Liver (tissue), 9 donors: ENCODE data around the gene SNRPA. TPM values are rescaled to one million over a fixed set of nuclear protein-coding genes. Genes with fewer than 3 reads are reported as not detected.

Source experiments
- DNase-seq: peaks from one replicate; pipeline ENCODE4 v3.0.0-alpha.2; 2017; ENCODE audit warnings: low spot score
- H3K27ac ChIP-seq, 2 donors: one replicate each; pipeline ENCODE4 v1.7.0; 2013; ENCODE audit warnings: inconsistent platforms in 2 of 2, low read length in 2 of 2, control low read depth in 1 of 2, low read depth in 1 of 2, mild to moderate bottlenecking in 1 of 2
- H3K27me3 ChIP-seq, 4 donors: one replicate each; pipeline versions ENCODE4 v1.6.1 to v1.7.0; 2013; ENCODE audit warnings: low read length in 3 of 4, inconsistent platforms in 1 of 4, mild to moderate bottlenecking in 1 of 4, moderate library complexity in 1 of 4; ENCODE audit not compliant: control insufficient read depth in 4 of 4, insufficient read depth in 4 of 4
- H3K36me3 ChIP-seq, 4 donors: one replicate each; pipeline versions ENCODE4 v1.6.1 to v1.7.0; 2013; ENCODE audit warnings: low read length in 3 of 4, mild to moderate bottlenecking in 3 of 4, low read depth in 1 of 4, moderate library complexity in 1 of 4; ENCODE audit not compliant: control insufficient read depth in 4 of 4, insufficient read depth in 3 of 4
- H3K4me1 ChIP-seq, 4 donors: one replicate each; pipeline versions ENCODE4 v1.6.1 to v1.7.0; 2013; ENCODE audit warnings: low read length in 3 of 4, mild to moderate bottlenecking in 3 of 4, moderate library complexity in 1 of 4; ENCODE audit not compliant: control insufficient read depth in 4 of 4, insufficient read depth in 4 of 4
- H3K4me3 ChIP-seq, 3 donors: one replicate each; pipeline versions ENCODE4 v1.6.1 to v1.7.0; 2013; ENCODE audit warnings: low read length in 3 of 3, control low read depth in 1 of 3, low read depth in 1 of 3, mild to moderate bottlenecking in 1 of 3
- H3K9ac ChIP-seq, 2 donors: one replicate each; pipeline ENCODE4 v1.7.0; 2013; ENCODE audit warnings: low read length in 2 of 2, mild to moderate bottlenecking in 2 of 2, moderate library complexity in 2 of 2, control low read depth in 1 of 2, low read depth in 1 of 2
- H3K9me3 ChIP-seq, 4 donors: one replicate each; pipeline versions ENCODE4 v1.6.1 to v1.7.0; 2013; ENCODE audit warnings: low read length in 3 of 4; ENCODE audit not compliant: control insufficient read depth in 4 of 4
- EGR1 ChIP-seq, 2 donors: IDR thresholded peaks; 2 replicates each; pipeline ENCODE4 v1.6.1; 2016 to 2018; ENCODE audit warnings: antibody characterized with exemption in 2 of 2, low read depth in 2 of 2
- FOXA1 ChIP-seq: IDR thresholded peaks from 2 replicates; pipeline ENCODE4 v1.6.1; 2016; ENCODE audit warnings: antibody characterized with exemption
- FOXA2 ChIP-seq: IDR thresholded peaks from 2 replicates; pipeline ENCODE4 v1.6.1; 2016; ENCODE audit warnings: antibody characterized with exemption
- GABPA ChIP-seq, 2 donors: IDR thresholded peaks in 1 of 2; conservative IDR thresholded peaks in 1 of 2; 2 replicates each; pipeline ENCODE4 v1.6.1; 2016; ENCODE audit warnings: antibody characterized with exemption in 2 of 2, mild to moderate bottlenecking in 1 of 2, moderate library complexity in 1 of 2
- HNF4A ChIP-seq, 2 donors: conservative IDR thresholded peaks; 2 replicates each; pipeline ENCODE4 v1.6.1; 2016; ENCODE audit warnings: antibody characterized with exemption in 2 of 2, mild to moderate bottlenecking in 2 of 2
- HNF4G ChIP-seq: IDR thresholded peaks from 2 replicates; pipeline ENCODE4 v1.6.1; 2016; ENCODE audit warnings: antibody characterized with exemption
- JUND ChIP-seq, 2 donors: IDR thresholded peaks; 2 replicates each; pipeline ENCODE4 v1.6.1; 2016; ENCODE audit warnings: antibody characterized with exemption in 2 of 2
- NR2F2 ChIP-seq: IDR thresholded peaks from 2 replicates; pipeline ENCODE4 v1.6.1; 2016; ENCODE audit warnings: antibody characterized with exemption
- RAD21 ChIP-seq, 2 donors: IDR thresholded peaks; 2 replicates each; pipeline ENCODE4 v1.6.1; 2016; ENCODE audit warnings: antibody characterized with exemption in 2 of 2, mild to moderate bottlenecking in 2 of 2
- SP1 ChIP-seq: IDR thresholded peaks from 2 replicates; pipeline ENCODE4 v1.6.1; 2018; ENCODE audit warnings: antibody characterized with exemption, mild to moderate bottlenecking
- TAF1 ChIP-seq: conservative IDR thresholded peaks from 2 replicates; pipeline ENCODE4 v1.6.1; 2016; ENCODE audit warnings: antibody characterized with exemption, mild to moderate bottlenecking
- YY1 ChIP-seq: IDR thresholded peaks from 2 replicates; pipeline ENCODE4 v1.6.1; 2016; ENCODE audit warnings: antibody characterized with exemption, mild to moderate bottlenecking
- WGBS: extraction: QIAGEN DNeasy Blood & Tissue Kit; methylation state at CpG from one replicate; pipeline ENCODE4 v1.1.7; 2013; 5-methylcytosine and 5-hydroxymethylcytosine counted together
- polyA plus RNA-seq, 2 donors: library from polyadenylated mRNA; stranded (reverse) in 1 of 2; unstranded in 1 of 2; fragments of 200-250 nt in 1 of 2; fragments of >200 nt in 1 of 2; fragmentation: Nextera tagmentation in 1 of 2; extraction: Ambion mirVana in 1 of 2; gene quantifications; one replicate each; pipeline versions ENCODE4 v1.2.1 to v1.2.3, GENCODE V29; 2013 to 2015
- total RNA-seq, 2 donors: library from RNA; depleted of rRNA; stranded (reverse); fragments of >200 nt; gene quantifications; one replicate each; pipeline ENCODE4 v1.2.3, GENCODE V29; 2014
- TF ChIP-seq, protein P1 (sequence below): IDR thresholded peaks from 2 replicates; pipeline ENCODE4 v1.6.1; 2016; ENCODE audit warnings: antibody characterized with exemption, mild to moderate bottlenecking
- TF ChIP-seq, protein P2 (sequence below): IDR thresholded peaks from 2 replicates; pipeline ENCODE4 v1.6.1; 2016; ENCODE audit warnings: antibody characterized with exemption
- TF ChIP-seq, protein P3 (sequence below): IDR thresholded peaks from 2 replicates; pipeline ENCODE4 v1.6.1; 2016; ENCODE audit warnings: antibody characterized with exemption
- donor health status: healthy.
- donor health status: healthy.
- donor health status: healthy.
- donor health status: healthy.
- donor health status: healthy.

SNRPA gene
- total and polyA plus RNA-seq, 4 donors = 11.8 to 27.1 (median 17.0) TPM

DNA sequence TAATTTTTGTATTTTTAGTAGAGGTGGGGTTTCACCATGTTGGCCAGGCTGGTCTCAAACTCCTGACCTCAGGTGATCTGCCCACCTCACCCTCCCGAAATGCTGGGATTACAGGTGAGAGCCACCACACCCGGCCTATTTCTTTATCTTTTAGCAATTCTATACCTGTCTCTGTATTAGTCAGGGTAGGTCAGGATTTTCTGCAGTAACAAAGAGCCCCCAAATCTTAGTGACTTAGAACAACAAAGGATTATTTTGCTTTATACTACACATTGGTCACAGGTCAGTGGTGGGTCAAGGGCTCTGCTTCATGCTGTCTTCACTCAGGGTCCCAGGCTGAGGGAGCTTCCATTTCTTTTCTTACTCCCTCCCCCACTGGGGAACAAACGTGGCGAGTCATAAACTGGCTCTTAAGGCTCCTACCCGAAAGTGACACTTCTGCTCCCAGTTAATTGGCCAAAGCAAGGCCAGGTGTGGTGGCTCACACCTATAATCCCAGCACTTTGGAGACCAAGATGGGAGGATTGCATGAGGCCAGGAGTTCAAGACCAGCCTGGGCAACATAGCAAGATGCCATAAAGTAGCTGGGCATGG lies 27.2 kb upstream of the SNRPA start:
- WGBS = 97% methylated on average over 5 of the region's 5 CpGs
- no peak for DNase-seq
- no peak for TF ChIP-seq SP1
- TF ChIP-seq TAF1 = no peak
- TF ChIP-seq, protein P1, sequence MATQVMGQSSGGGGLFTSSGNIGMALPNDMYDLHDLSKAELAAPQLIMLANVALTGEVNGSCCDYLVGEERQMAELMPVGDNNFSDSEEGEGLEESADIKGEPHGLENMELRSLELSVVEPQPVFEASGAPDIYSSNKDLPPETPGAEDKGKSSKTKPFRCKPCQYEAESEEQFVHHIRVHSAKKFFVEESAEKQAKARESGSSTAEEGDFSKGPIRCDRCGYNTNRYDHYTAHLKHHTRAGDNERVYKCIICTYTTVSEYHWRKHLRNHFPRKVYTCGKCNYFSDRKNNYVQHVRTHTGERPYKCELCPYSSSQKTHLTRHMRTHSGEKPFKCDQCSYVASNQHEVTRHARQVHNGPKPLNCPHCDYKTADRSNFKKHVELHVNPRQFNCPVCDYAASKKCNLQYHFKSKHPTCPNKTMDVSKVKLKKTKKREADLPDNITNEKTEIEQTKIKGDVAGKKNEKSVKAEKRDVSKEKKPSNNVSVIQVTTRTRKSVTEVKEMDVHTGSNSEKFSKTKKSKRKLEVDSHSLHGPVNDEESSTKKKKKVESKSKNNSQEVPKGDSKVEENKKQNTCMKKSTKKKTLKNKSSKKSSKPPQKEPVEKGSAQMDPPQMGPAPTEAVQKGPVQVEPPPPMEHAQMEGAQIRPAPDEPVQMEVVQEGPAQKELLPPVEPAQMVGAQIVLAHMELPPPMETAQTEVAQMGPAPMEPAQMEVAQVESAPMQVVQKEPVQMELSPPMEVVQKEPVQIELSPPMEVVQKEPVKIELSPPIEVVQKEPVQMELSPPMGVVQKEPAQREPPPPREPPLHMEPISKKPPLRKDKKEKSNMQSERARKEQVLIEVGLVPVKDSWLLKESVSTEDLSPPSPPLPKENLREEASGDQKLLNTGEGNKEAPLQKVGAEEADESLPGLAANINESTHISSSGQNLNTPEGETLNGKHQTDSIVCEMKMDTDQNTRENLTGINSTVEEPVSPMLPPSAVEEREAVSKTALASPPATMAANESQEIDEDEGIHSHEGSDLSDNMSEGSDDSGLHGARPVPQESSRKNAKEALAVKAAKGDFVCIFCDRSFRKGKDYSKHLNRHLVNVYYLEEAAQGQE = no peak
- no peak for TF ChIP-seq EGR1 (IDR thresholded peaks at IDR 0.05; ENCODE audit: low read depth in 2 of 2)
- TF ChIP-seq HNF4A (conservative IDR thresholded peaks at IDR 0.05) = no peak
- no peak for TF ChIP-seq NR2F2
- TF ChIP-seq RAD21 (IDR thresholded peaks at IDR 0.05) = no peak
- TF ChIP-seq FOXA1 = no peak
- TF ChIP-seq HNF4G = no peak
- TF ChIP-seq, protein P2, sequence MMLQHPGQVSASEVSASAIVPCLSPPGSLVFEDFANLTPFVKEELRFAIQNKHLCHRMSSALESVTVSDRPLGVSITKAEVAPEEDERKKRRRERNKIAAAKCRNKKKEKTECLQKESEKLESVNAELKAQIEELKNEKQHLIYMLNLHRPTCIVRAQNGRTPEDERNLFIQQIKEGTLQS = no peak
- TF ChIP-seq YY1 = no peak
- H3K9me3 ChIP-seq = no peaks in the 10 kb centered on the region
- H3K36me3 ChIP-seq = peaks cover 11 to 31% (median 21%) of the 10 kb centered on the region in 4 donors
- H3K27me3 ChIP-seq = no peaks in the 10 kb centered on the region
- H3K27ac ChIP-seq = no peak overlapping the region
- no peak overlapping the region for H3K9ac ChIP-seq
- peaks cover 2 to 19% (median 12%) of the 10 kb centered on the region in 4 donors for H3K4me1 ChIP-seq
- no peak overlapping the region for H3K4me3 ChIP-seq

DNA sequence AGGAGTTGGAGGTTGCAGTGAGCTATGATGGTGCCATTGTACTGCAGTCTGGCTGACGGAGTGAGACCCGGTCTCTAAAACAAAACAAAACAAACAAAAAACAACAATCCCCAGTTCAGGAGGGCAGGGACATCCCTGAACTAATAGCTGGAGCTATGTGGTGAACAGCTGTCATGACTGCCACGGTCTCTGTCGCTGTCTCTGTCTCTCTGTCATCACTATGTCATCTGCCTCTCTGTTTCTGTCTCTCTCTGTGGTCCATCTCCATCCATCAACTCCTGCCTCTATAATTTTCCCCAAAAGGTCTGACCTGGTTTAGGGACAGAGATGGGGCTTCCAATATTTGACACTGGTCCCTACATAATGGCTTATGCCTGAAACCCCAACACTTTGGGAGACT lies 26.7 kb upstream of the SNRPA start:
- Histone ChIP-seq H3K36me3 (peaks cover 11 to 34% (median 25%) of the 10 kb centered on the region in 4 donors), H3K4me3 (no peak overlapping the region), H3K4me1 (peaks cover 2 to 15% (median 9%) of the 10 kb centered on the region in 4 donors), H3K27ac (no peak overlapping the region), H3K9ac (no peak overlapping the region), H3K9me3 (no peaks in the 10 kb centered on the region), H3K27me3 (no peaks in the 10 kb centered on the region)
- DNase-seq = no peak
- TF ChIP-seq HNF4A (conservative IDR thresholded peaks at IDR 0.05) = no peak
- TF ChIP-seq NR2F2 = no peak
- no peak for TF ChIP-seq SP1
- no peak for TF ChIP-seq JUND (IDR thresholded peaks at IDR 0.05)
- TF ChIP-seq, protein P3, sequence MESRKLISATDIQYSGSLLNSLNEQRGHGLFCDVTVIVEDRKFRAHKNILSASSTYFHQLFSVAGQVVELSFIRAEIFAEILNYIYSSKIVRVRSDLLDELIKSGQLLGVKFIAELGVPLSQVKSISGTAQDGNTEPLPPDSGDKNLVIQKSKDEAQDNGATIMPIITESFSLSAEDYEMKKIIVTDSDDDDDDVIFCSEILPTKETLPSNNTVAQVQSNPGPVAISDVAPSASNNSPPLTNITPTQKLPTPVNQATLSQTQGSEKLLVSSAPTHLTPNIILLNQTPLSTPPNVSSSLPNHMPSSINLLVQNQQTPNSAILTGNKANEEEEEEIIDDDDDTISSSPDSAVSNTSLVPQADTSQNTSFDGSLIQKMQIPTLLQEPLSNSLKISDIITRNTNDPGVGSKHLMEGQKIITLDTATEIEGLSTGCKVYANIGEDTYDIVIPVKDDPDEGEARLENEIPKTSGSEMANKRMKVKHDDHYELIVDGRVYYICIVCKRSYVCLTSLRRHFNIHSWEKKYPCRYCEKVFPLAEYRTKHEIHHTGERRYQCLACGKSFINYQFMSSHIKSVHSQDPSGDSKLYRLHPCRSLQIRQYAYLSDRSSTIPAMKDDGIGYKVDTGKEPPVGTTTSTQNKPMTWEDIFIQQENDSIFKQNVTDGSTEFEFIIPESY = no peak
- WGBS = 96% methylated on average over 4 of the region's 4 CpGs

DNA sequence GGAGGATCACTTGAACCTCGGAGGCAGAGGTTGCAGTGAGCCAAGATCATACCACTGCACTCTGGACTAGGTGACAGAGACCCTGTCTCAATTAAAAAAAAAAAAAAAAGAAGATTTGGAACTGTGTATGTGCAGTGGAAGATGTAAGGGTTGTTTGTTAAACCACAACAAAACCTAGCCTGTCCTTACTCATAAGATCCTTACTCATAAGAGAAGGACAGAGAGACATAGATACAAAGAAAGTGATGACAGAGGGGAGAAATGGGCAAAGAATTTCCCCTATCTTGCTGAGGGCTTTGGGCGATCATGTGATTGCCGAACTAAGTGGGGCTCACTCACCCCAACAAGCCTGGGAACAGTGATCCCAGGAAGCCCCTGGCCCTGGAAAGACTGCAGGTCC lies 26.1 kb upstream of the SNRPA start:
- 98% methylated on average over 3 of the region's 3 CpGs for WGBS
- Histone ChIP-seq H3K4me3 (no peak overlapping the region), H3K36me3 (peaks cover 11 to 39% (median 28%) of the 10 kb centered on the region in 4 donors), H3K9ac (no peak overlapping the region), H3K9me3 (no peaks in the 10 kb centered on the region), H3K4me1 (peaks cover 2 to 11% (median 4%) of the 10 kb centered on the region in 4 donors), H3K27me3 (no peaks in the 10 kb centered on the region), H3K27ac (no peak overlapping the region)
- DNase-seq = no peak
- TF ChIP-seq GABPA (IDR thresholded peaks at IDR 0.05 in 1 of 2, conservative IDR thresholded peaks at IDR 0.05 in 1 of 2) (no peak), FOXA2 (no peak), TAF1 (no peak), JUND (IDR thresholded peaks at IDR 0.05) (no peak), FOXA1 (no peak)
